Measurements from ENCODE around the gene PRR11.
"Not testable (repeated sequence)": the region's sequence is repeated elsewhere in the genome, so short reads cannot be mapped to it uniquely, and the experiment has no call there.

The PRR11 gene

DNA sequence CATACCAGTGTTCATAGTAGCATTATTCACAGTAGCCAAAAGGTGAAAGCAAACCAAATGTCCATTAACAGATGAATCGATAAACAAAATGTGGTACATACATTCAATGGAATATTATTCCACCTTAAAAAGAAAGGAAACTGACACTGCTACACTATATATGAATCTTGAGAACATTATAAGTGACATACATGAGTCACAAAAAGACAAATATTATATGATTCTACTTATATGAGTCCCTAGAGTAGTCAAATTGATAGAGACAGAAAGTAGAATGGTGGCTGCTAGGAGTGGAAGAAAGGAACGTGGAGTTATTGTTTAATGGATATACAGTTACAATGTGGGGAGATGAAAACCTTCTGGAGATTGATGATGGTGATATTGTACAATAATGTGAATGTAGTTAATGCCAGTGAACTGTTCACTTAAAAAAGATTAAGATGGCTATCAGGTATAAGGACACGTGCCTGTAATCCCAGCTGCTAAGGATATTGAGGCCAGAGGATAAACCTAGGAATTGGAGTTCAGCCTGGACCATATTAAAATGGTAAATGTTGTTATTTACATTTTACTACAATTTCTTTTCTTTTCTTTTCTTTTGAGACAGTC is 28.6 kb upstream of the PRR11 start:
- Histone ChIP-seq H3K27me3 (no peaks in the 10 kb centered on the region), H3K9me3 (no peaks in the 10 kb centered on the region), H3K4me3 (ENCODE audit: low read depth in 1 of 2, low read length in 1 of 2) (no peak overlapping the region), H3K36me3 (peaks cover 25% of the 10 kb centered on the region), H3K4me1 (ENCODE audit: control insufficient read depth in 1 of 2, insufficient read depth in 1 of 2, low read depth in 1 of 2, low read length in 1 of 2) (no peaks in the 10 kb centered on the region), H3K27ac (no peak overlapping the region)
- TF ChIP-seq, protein P1, sequence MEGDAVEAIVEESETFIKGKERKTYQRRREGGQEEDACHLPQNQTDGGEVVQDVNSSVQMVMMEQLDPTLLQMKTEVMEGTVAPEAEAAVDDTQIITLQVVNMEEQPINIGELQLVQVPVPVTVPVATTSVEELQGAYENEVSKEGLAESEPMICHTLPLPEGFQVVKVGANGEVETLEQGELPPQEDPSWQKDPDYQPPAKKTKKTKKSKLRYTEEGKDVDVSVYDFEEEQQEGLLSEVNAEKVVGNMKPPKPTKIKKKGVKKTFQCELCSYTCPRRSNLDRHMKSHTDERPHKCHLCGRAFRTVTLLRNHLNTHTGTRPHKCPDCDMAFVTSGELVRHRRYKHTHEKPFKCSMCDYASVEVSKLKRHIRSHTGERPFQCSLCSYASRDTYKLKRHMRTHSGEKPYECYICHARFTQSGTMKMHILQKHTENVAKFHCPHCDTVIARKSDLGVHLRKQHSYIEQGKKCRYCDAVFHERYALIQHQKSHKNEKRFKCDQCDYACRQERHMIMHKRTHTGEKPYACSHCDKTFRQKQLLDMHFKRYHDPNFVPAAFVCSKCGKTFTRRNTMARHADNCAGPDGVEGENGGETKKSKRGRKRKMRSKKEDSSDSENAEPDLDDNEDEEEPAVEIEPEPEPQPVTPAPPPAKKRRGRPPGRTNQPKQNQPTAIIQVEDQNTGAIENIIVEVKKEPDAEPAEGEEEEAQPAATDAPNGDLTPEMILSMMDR (IDR thresholded peaks at IDR 0.05), result no peak

- no peak overlapping the region for H3K27ac ChIP-seq
- no peaks in the 10 kb centered on the region for H3K27me3 ChIP-seq
- no peaks in the 10 kb centered on the region for H3K9me3 ChIP-seq
- peaks cover 18% of the 10 kb centered on the region for H3K36me3 ChIP-seq
- H3K4me1 ChIP-seq (ENCODE audit: control insufficient read depth in 1 of 2, insufficient read depth in 1 of 2, low read depth in 1 of 2, low read length in 1 of 2), result no peaks in the 10 kb centered on the region
- H3K4me3 ChIP-seq (ENCODE audit: low read depth in 1 of 2, low read length in 1 of 2), result no peak overlapping the region
- TF ChIP-seq, protein P1 (IDR thresholded peaks at IDR 0.05), result no peak
Observed at GRCh38 chr17:59129814-59130213, 25.7 kb upstream of the PRR11 start.

DNA sequence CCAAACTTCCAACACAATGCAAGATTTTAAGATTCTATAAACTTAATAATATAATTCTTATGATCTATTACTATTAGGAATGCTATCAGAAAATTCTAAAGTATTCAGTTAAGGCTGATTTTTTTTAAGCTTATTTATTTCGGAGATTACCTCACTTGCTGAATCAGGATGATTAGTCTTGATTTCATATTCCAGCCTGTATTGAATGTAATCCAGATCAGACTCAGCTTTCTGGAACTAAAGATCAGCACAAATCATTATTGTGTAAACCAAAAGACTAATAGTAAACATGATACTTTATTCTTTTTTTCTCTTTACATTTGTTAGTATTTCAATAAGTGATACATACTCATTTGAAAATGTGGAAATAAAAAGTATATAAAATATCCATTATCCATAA is 24.4 kb upstream of the PRR11 start:
- Histone ChIP-seq H3K4me3 (ENCODE audit: low read depth in 1 of 2, low read length in 1 of 2) (no peak overlapping the region), H3K36me3 (peaks cover 18% of the 10 kb centered on the region), H3K27ac (no peak overlapping the region), H3K9me3 (no peaks in the 10 kb centered on the region), H3K27me3 (no peaks in the 10 kb centered on the region), H3K4me1 (ENCODE audit: control insufficient read depth in 1 of 2, insufficient read depth in 1 of 2, low read depth in 1 of 2, low read length in 1 of 2) (no peaks in the 10 kb centered on the region)
- TF ChIP-seq, protein P1 (IDR thresholded peaks at IDR 0.05), result no peak

DNA sequence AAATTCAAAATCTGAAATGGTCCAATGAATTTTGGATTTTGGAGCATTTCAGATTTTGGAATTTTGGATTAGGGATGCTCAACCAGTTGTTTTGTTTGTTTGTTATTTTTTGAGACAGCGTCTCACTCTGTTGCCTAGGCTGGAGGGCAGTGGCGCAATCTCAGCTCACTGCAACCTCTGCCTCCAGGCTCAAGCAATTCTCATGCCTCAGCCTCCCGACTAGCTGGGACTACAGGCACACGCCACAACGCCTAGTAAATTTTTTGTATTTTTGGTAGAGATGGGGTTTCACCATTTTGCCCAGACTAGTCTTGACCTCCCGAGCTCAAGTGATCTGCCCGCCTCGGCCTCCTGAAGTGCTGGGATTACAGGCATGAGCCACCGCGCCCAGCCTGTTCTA is 17.2 kb upstream of the PRR11 start:
- not testable (repeated sequence) for H3K4me3 ChIP-seq (ENCODE audit: low read depth in 1 of 2, low read length in 1 of 2); H3K27me3 ChIP-seq

GRCh38 chr17:59139939-59140338 is 15.6 kb upstream of the PRR11 start:
- Histone ChIP-seq H3K4me3 (ENCODE audit: low read depth in 1 of 2, low read length in 1 of 2) (no peak overlapping the region), H3K4me1 (ENCODE audit: control insufficient read depth in 1 of 2, insufficient read depth in 1 of 2, low read depth in 1 of 2, low read length in 1 of 2) (no peaks in the 10 kb centered on the region), H3K27me3 (no peaks in the 10 kb centered on the region), H3K36me3 (no peaks in the 10 kb centered on the region), H3K9me3 (no peaks in the 10 kb centered on the region), H3K27ac (no peak overlapping the region)
- TF ChIP-seq, protein P1 (IDR thresholded peaks at IDR 0.05), result no peak

More for the DNA sequence above, 17.2 kb upstream of the PRR11 start:
- H3K9me3 ChIP-seq; H3K4me1 ChIP-seq (ENCODE audit: control insufficient read depth in 1 of 2, insufficient read depth in 1 of 2, low read depth in 1 of 2, low read length in 1 of 2); H3K36me3 ChIP-seq; H3K27ac ChIP-seq: not testable (repeated sequence)

DNA sequence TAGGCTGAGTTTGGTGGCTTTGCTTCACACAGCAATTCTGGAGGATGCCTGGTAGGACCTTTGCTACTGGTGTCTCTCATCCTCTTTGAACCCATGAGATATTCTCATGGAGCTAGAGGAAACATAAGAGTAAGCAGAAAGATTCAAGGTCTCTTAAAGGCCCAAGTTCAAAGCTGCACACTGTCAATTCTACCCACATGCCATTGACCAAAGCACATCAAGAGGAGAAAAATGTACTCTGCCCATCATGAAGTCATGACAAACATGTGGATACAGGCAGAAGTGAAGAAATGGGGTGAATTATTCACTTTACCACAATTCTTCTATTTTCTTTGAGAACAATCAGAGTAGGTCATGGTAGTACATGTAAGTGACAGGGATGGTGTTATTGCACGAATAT is 13.7 kb upstream of the PRR11 start:
- H3K27ac ChIP-seq, result no peak overlapping the region
- H3K36me3 ChIP-seq, result no peaks in the 10 kb centered on the region
- no peaks in the 10 kb centered on the region for H3K4me1 ChIP-seq (ENCODE audit: control insufficient read depth in 1 of 2, insufficient read depth in 1 of 2, low read depth in 1 of 2, low read length in 1 of 2)
- no peak overlapping the region for H3K4me3 ChIP-seq (ENCODE audit: low read depth in 1 of 2, low read length in 1 of 2)
- no peaks in the 10 kb centered on the region for H3K27me3 ChIP-seq
- TF ChIP-seq, protein P1 (IDR thresholded peaks at IDR 0.05), result no peak
- H3K9me3 ChIP-seq, result no peaks in the 10 kb centered on the region

Data from neutrophil (primary cell).